ENCODE results near the gene CDC42SE2. TPM values are rescaled to one million over a fixed set of nuclear protein-coding genes. Genes with fewer than 3 reads are reported as not detected.

Gene CDC42SE2
- total and polyA plus RNA-seq, 2 experiments from 2014 or later = 24.2 to 36.2 TPM

DNA sequence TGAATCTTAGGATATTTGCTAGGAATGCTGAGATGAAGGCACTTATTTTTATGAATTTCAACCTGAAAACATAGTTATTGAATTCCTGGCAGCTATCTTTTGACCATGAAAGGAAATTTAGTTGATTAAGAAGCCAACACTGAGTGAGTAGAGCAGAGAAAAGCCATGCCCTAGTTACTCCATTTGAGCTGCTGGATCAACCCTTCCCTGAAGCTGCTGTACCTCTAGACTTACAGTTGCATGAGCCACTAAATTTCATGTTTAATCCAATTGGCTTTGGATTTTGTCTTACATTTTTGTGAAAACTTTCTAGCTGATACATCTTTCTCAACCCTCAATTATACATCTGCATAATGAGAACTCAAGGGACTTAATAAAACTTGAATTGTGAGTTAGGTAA is 54.6 kb downstream of the CDC42SE2 start:
- Histone ChIP-seq H3K27me3 (ENCODE audit: insufficient read depth) (no peaks in the 10 kb centered on the region), H3K79me2 (replicated peaks; ENCODE audit: insufficient read depth) (peaks cover 27% of the 10 kb centered on the region), H3K4me2 (no peak overlapping the region), H3K9me2 (ENCODE audit: insufficient read depth) (no peaks in the 10 kb centered on the region), H2AFZ (no peak overlapping the region), H4K20me1 (replicated peaks; ENCODE audit: insufficient read depth) (no peaks in the 10 kb centered on the region), H3K27ac (ENCODE audit: low read depth) (no peak overlapping the region), H3K4me3 (no peak overlapping the region), H3K4me1 (ENCODE audit: insufficient read depth) (peaks cover 21% of the 10 kb centered on the region), H3F3A (replicated peaks; ENCODE audit: low read depth) (no peaks in the 10 kb centered on the region), H3K36me3 (ENCODE audit: insufficient read depth) (no peaks in the 10 kb centered on the region)
- Mint-ChIP-seq H3K27ac (no peak overlapping the region), H3K4me1 (peaks cover 22% of the 10 kb centered on the region), H3K27me3 (ENCODE audit: insufficient read depth, low read depth, poor library complexity) (peaks cover 1% of the 10 kb centered on the region), H3K36me3 (ENCODE audit: low read depth) (peaks cover 38% of the 10 kb centered on the region), H3K9me3 (peaks cover 8% of the 10 kb centered on the region), H3K4me3 (no peak overlapping the region)
- ATAC-seq (no peak), DNase-seq (ENCODE audit: low spot score) (no peak)
- TF ChIP-seq NANOG (IDR thresholded peaks at IDR 0.05; ENCODE audit: borderline replicate concordance) (no peak), CREB1 (CRISPR knock-in tag; IDR thresholded peaks at IDR 0.05; ENCODE audit: low read depth) (no peak), JUNB (IDR thresholded peaks at IDR 0.05; ENCODE audit: unreplicated experiment) (no peak), EZH2phosphoT487 (IDR thresholded peaks at IDR 0.05; ENCODE audit: unreplicated experiment) (no peak), STAT1 (IDR thresholded peaks at IDR 0.05; ENCODE audit: unreplicated experiment) (no peak)
- TF ChIP-seq, protein P1, sequence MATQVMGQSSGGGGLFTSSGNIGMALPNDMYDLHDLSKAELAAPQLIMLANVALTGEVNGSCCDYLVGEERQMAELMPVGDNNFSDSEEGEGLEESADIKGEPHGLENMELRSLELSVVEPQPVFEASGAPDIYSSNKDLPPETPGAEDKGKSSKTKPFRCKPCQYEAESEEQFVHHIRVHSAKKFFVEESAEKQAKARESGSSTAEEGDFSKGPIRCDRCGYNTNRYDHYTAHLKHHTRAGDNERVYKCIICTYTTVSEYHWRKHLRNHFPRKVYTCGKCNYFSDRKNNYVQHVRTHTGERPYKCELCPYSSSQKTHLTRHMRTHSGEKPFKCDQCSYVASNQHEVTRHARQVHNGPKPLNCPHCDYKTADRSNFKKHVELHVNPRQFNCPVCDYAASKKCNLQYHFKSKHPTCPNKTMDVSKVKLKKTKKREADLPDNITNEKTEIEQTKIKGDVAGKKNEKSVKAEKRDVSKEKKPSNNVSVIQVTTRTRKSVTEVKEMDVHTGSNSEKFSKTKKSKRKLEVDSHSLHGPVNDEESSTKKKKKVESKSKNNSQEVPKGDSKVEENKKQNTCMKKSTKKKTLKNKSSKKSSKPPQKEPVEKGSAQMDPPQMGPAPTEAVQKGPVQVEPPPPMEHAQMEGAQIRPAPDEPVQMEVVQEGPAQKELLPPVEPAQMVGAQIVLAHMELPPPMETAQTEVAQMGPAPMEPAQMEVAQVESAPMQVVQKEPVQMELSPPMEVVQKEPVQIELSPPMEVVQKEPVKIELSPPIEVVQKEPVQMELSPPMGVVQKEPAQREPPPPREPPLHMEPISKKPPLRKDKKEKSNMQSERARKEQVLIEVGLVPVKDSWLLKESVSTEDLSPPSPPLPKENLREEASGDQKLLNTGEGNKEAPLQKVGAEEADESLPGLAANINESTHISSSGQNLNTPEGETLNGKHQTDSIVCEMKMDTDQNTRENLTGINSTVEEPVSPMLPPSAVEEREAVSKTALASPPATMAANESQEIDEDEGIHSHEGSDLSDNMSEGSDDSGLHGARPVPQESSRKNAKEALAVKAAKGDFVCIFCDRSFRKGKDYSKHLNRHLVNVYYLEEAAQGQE (IDR thresholded peaks at IDR 0.05; ENCODE audit: unreplicated experiment) = no peak

DNA sequence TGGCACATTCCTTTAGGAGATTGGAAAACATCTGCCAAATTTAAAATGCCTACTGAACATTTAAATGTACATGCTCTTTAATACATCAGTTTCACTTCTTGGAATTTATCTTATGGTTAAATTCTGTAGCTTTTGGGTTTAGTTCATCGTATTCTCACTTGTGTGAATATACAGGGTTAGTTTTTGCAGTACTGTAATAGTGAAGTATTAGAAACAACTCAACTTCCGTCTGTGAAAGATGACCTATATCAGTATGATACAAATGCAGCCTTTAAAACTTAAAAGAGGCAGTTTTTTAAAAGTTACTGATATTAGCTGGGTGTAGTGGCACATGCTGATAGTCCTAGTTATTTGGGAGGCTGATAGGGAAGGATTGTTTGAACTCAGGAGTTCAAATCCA is 57.2 kb downstream of the CDC42SE2 start:
- Histone ChIP-seq H3K79me2 (replicated peaks; ENCODE audit: insufficient read depth) (peaks cover 18% of the 10 kb centered on the region), H3K36me3 (ENCODE audit: insufficient read depth) (no peaks in the 10 kb centered on the region)
- ATAC-seq = no peak

More for the DNA sequence above, 57.2 kb downstream of the CDC42SE2 start:
- Histone ChIP-seq H3K9me2 (ENCODE audit: insufficient read depth) (no peaks in the 10 kb centered on the region), H3F3A (replicated peaks; ENCODE audit: low read depth) (no peaks in the 10 kb centered on the region), H3K4me3 (no peak overlapping the region), H3K27me3 (ENCODE audit: insufficient read depth) (no peaks in the 10 kb centered on the region), H4K20me1 (replicated peaks; ENCODE audit: insufficient read depth) (no peaks in the 10 kb centered on the region), H3K4me2 (no peak overlapping the region), H3K27ac (ENCODE audit: low read depth) (no peak overlapping the region), H2AFZ (no peak overlapping the region), H3K4me1 (ENCODE audit: insufficient read depth) (peaks cover 13% of the 10 kb centered on the region)
- TF ChIP-seq CREB1 (CRISPR knock-in tag; IDR thresholded peaks at IDR 0.05; ENCODE audit: low read depth) = no peak
- TF ChIP-seq, protein P2, sequence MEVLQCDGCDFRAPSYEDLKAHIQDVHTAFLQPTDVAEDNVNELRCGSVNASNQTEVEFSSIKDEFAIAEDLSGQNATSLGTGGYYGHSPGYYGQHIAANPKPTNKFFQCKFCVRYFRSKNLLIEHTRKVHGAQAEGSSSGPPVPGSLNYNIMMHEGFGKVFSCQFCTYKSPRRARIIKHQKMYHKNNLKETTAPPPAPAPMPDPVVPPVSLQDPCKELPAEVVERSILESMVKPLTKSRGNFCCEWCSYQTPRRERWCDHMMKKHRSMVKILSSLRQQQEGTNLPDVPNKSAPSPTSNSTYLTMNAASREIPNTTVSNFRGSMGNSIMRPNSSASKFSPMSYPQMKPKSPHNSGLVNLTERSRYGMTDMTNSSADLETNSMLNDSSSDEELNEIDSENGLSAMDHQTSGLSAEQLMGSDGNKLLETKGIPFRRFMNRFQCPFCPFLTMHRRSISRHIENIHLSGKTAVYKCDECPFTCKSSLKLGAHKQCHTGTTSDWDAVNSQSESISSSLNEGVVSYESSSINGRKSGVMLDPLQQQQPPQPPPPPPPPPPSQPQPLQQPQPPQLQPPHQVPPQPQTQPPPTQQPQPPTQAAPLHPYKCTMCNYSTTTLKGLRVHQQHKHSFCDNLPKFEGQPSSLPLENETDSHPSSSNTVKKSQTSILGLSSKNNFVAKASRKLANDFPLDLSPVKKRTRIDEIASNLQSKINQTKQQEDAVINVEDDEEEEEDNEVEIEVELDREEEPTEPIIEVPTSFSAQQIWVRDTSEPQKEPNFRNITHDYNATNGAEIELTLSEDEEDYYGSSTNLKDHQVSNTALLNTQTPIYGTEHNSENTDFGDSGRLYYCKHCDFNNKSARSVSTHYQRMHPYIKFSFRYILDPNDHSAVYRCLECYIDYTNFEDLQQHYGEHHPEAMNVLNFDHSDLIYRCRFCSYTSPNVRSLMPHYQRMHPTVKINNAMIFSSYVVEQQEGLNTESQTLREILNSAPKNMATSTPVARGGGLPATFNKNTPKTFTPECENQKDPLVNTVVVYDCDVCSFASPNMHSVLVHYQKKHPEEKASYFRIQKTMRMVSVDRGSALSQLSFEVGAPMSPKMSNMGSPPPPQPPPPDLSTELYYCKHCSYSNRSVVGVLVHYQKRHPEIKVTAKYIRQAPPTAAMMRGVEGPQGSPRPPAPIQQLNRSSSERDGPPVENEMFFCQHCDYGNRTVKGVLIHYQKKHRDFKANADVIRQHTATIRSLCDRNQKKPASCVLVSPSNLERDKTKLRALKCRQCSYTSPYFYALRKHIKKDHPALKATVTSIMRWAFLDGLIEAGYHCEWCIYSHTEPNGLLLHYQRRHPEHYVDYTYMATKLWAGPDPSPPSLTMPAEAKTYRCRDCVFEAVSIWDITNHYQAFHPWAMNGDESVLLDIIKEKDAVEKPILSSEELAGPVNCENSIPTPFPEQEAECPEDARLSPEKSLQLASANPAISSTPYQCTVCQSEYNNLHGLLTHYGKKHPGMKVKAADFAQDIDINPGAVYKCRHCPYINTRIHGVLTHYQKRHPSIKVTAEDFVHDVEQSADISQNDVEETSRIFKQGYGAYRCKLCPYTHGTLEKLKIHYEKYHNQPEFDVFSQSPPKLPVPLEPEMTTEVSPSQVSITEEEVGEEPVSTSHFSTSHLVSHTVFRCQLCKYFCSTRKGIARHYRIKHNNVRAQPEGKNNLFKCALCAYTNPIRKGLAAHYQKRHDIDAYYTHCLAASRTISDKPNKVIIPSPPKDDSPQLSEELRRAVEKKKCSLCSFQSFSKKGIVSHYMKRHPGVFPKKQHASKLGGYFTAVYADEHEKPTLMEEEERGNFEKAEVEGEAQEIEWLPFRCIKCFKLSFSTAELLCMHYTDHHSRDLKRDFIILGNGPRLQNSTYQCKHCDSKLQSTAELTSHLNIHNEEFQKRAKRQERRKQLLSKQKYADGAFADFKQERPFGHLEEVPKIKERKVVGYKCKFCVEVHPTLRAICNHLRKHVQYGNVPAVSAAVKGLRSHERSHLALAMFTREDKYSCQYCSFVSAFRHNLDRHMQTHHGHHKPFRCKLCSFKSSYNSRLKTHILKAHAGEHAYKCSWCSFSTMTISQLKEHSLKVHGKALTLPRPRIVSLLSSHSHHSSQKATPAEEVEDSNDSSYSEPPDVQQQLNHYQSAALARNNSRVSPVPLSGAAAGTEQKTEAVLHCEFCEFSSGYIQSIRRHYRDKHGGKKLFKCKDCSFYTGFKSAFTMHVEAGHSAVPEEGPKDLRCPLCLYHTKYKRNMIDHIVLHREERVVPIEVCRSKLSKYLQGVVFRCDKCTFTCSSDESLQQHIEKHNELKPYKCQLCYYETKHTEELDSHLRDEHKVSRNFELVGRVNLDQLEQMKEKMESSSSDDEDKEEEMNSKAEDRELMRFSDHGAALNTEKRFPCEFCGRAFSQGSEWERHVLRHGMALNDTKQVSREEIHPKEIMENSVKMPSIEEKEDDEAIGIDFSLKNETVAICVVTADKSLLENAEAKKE (CRISPR knock-in tag; IDR thresholded peaks at IDR 0.05) = no peak
- H3K4me1 Mint-ChIP-seq = peaks cover 17% of the 10 kb centered on the region
- H3K27ac Mint-ChIP-seq = no peak overlapping the region
- no peak overlapping the region for H3K4me3 Mint-ChIP-seq
- no peak for DNase-seq (ENCODE audit: low spot score)
- H3K36me3 Mint-ChIP-seq (ENCODE audit: low read depth) = peaks cover 38% of the 10 kb centered on the region
- peaks cover 6% of the 10 kb centered on the region for H3K9me3 Mint-ChIP-seq
- H3K27me3 Mint-ChIP-seq (ENCODE audit: insufficient read depth, low read depth, poor library complexity) = peaks cover 1% of the 10 kb centered on the region
